LNCaP clone FGC (cell line): ENCODE measurements around the gene ALCAM.
"Not testable (repeated sequence)": the region's sequence is repeated elsewhere in the genome, so short reads cannot be mapped to it uniquely, and the experiment has no call there.

Source experiments
- DNase-seq: peaks from one replicate; pipeline ENCODE4 v3.0.0-alpha.2; 2011; ENCODE audit warnings: low read depth
- H3K4me3 ChIP-seq: 2 replicates; pipeline ENCODE4 v1.5.1; 2011; ENCODE audit warnings: mild to moderate bottlenecking, low read depth, low read length, control low read depth
- TF ChIP-seq, protein P1 (sequence below): IDR thresholded peaks from 2 replicates; pipeline ENCODE4 v1.5.1; 2012; ENCODE audit warnings: mild to moderate bottlenecking; ENCODE audit not compliant: control insufficient read depth, insufficient read depth; ENCODE audit errors: extremely low read depth

ALCAM gene

DNA sequence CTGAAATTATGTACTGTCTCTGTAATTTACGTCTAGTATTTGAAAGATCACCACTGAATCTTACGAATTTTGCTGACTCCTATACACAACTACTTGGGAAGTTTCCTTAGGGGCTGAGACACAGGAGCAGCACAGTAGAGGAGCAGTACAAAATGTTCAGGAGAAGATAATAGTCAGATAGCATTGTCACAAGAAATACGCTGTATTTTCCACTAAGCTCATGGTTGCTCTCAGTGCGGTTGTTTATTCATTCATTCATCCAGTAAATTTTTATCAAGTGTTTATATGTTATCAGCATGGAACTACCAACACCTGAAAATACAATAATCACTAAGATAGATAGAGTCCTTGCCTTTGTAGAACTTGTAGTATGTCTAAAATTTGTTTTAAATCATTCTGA is 34.5 kb downstream of the ALCAM start:
- H3K4me3 ChIP-seq = no peak overlapping the region
- TF ChIP-seq, protein P1, sequence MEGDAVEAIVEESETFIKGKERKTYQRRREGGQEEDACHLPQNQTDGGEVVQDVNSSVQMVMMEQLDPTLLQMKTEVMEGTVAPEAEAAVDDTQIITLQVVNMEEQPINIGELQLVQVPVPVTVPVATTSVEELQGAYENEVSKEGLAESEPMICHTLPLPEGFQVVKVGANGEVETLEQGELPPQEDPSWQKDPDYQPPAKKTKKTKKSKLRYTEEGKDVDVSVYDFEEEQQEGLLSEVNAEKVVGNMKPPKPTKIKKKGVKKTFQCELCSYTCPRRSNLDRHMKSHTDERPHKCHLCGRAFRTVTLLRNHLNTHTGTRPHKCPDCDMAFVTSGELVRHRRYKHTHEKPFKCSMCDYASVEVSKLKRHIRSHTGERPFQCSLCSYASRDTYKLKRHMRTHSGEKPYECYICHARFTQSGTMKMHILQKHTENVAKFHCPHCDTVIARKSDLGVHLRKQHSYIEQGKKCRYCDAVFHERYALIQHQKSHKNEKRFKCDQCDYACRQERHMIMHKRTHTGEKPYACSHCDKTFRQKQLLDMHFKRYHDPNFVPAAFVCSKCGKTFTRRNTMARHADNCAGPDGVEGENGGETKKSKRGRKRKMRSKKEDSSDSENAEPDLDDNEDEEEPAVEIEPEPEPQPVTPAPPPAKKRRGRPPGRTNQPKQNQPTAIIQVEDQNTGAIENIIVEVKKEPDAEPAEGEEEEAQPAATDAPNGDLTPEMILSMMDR = no peak
- DNase-seq = no peak

DNA sequence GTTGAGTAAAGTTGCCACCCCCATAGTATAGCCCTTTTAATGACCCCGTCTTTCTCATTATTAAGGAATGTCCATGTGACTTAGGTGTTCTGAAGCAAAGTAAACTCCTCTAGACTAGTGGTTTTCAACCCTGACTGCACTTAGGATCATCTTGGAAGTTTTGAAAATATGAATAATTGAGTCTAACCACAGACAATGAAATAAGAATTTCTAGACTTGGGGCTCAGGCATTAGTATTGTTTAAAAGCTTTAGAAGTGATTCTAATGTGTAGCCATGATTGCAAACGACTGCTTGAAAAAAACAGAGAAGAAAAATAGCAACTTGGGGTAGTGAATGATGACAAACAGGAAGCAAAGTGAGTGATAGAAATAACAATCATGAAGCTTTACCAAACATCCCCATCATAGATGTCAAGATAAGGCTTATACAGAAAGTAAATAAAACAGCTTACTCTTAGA is 35.0 kb downstream of the ALCAM start:
- H3K4me3 ChIP-seq = no peak overlapping the region
- TF ChIP-seq, protein P1 = no peak
- no peak for DNase-seq

DNA sequence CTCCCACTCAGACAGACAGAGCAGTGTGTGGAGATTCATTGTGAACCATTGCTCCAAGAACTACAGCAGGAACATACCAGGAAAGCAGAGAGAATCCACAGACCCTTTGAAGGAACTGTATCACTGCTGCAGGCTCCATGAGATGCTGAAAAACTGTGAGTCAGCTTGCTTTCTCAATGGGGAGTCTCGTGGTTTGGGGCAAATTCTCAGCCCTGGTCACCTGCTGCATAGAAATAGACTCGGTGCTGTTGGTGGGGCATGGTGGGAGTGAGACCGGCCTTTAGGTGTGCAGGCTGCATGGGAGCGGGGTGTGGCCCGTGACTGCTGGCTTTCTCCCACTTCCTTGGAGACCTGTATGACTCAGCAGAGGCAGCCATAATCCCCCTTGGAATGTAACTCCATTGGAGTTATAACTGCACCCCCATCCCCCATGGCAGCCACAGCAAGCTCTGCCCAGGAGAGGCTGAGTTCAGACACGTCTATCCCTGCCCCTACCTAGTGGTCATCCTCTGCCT is 35.6 kb downstream of the ALCAM start:
- H3K4me3 ChIP-seq = no peak overlapping the region
- no peak for DNase-seq
- TF ChIP-seq, protein P1 = no peak

DNA sequence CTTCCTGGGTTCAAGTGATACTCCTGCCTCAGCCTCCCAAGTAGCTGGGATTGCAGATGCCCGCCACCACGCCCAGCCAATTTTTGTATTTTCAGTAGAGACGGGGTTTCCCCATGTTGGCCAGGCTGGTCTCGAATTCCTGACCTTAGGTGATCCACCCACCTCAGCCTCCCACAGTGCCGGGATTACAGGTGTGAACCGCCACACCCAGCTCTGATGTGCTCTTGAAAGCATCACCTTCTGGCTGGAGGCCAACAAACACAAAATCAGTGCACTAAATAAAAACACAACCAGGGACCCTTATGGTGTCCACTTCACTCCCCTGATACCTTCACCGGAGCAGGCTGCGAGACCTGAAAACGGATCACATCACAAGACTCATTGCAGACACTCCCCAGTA is 36.3 kb downstream of the ALCAM start:
- not testable (repeated sequence) for H3K4me3 ChIP-seq, DNase-seq

DNA sequence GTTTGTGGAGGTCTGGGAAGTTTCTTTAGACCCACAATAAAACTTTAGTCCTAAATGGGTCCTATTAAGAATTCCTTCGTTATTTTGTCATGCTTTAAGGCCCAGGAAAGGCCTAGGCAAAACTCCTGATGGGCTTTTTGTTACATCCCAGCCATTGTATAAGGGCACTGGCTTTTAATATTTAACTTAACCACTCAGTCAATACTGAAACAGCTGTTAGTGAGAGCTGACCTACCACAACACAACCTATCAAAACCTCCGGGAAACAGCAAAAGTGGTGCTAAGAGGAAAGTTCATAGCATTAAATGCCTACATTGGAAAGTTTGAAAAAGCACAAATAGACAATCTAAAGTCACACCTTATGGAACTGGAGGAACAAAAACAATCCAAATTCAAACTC is 39.6 kb downstream of the ALCAM start:
- H3K4me3 ChIP-seq = no peak overlapping the region
- TF ChIP-seq, protein P1 = no peak
- no peak for DNase-seq

DNA sequence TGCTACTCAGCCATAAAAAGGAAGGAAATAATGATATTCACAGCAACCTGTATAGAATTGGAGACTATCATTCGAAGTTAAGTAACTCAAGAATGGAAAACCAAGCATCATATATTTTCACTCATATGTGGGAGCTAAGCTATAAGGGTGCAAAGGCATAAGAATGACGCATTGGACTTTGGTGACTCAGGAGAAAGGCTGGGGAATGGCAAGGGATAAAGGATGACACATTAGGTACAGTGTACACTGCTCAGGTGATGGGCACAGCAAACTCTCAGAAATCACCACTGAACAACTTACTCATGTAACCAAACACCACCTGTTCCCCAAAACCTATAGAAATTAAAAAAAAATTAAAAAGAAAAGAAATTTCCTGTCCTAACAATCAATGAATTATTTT is 42.7 kb downstream of the ALCAM start:
- no peak for DNase-seq
- H3K4me3 ChIP-seq = no peak overlapping the region
- TF ChIP-seq, protein P1 = no peak

DNA sequence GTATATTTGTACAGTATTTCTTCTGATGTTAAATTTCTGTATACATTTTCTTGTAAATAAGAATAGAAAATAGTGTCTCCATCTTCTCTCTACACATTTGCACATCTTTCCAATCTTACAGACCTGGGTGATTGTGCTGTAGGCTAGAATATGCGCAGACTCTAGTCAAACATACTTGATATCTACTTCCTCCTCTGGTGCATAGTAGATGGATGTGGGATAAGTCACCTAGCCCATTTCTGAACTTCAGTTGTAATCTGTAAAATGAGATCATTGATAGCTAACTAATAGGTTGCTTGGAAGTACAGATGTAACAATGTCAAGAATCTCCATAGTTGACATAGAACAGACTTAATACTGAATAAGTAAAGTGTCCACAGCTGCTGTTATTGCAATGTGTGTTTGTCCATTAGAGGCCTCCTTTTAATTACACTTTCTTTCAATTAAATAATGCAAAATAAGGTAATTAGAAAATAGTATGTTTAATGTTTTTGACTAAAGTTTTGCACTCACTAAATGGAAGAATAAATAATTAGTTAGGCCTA is 46.7 kb downstream of the ALCAM start:
- DNase-seq = no peak
- H3K4me3 ChIP-seq = no peak overlapping the region
- TF ChIP-seq, protein P1 = no peak
